CD4-positive, alpha-beta T cell treated with Interleukin-17A for 4 hours (primary cell): ENCODE data around the gene HIVEP1.
"Not testable (repeated sequence)": the region's sequence is repeated elsewhere in the genome, so short reads cannot be mapped to it uniquely, and the experiment has no call there.

ENCODE experiments used
- DNase-seq: peaks from one replicate; pipeline ENCODE4 v3.0.0-alpha.2; 2020; ENCODE audit warnings: mixed read lengths

The HIVEP1 gene

DNA sequence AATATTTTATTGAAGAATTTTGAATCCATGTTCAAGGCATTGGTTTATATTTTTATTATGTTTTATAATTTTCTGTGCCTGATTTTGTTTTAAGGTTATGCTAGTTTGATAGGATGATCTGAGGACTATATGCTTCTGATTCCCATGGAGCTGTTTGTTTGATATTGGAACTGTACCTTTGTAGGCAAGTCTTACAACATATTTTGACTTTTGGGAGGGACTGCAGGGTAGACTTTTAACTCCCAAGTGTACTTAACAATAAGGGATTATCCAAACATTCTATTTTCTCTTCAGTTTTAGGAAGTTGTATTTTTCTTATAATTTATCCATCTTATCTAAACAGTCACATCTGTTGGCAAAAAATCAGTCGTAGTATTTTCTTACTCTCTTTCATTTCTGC, 82.6 kb downstream of the HIVEP1 start:
- DNase-seq = no peak

DNA sequence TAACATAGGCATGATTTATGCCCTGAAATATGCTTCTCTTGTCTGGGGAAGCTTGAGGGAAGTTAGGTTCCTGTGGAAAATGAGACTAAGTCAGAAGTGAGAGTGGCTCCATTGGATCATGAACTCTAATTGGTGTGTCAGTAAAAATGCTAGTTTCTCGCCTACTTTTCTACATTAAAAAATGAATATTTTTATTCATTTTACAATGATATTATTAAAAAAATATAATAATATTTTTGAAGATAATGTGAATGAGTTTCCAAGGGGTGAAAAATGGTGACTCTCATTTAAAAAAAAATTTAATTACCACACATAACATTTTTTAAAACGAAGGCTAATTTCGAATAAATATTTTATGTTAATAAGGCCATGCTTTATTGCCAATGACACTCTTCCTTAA, 84.2 kb downstream of the HIVEP1 start:
- no peak for DNase-seq

DNA sequence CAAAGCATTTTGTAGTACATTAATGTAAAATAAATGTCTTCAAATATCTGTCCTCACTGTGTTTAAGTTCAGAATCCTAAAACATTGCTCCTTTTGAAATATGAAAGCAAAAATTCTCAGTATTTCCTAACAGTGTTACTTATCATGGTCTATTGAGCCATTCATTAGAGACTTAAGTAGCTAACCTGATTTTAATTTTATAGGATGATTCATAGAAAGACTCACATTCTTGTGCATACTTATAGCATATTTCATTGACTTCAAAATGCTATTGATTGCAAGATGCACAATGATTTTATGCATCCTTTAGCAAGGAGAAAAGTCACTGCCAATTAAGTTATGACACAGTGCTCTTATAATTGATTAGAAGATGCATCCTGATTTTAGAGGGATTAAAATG, 85.7 kb downstream of the HIVEP1 start:
- DNase-seq = no peak

DNA sequence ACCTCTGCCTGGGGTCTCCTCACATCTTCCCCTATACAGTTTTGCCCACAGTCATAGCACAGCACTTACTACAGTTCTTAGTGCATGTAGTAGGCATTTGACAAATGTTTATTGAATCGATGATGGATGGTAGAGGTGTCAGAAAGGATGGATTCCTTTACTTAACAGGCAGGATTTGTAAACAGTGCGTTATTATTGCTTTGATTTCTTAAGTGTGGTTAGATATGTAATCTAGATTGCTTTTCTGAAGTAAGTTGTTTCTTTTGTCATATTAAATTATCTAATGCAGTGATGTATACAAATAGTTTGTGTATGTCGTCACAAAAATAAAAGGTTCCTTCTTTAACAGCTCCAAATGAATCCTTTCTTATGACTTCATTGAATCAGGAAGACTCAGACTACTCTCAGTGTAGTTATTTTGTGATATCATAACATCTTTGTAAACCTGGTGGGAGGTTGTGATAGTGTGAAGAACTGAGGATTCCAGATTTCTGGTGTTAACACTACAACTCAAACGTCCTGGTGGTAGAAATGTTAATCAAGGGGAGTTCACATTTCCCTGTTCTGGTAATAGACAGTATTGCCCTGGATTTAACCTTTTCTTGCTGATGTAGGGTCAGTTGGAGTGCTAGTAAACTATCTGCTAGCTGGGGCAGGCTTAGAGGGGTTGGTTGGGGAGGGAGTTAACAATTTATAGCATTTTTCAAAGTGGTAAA, 87.7 kb downstream of the HIVEP1 start:
- DNase-seq = no peak

DNA sequence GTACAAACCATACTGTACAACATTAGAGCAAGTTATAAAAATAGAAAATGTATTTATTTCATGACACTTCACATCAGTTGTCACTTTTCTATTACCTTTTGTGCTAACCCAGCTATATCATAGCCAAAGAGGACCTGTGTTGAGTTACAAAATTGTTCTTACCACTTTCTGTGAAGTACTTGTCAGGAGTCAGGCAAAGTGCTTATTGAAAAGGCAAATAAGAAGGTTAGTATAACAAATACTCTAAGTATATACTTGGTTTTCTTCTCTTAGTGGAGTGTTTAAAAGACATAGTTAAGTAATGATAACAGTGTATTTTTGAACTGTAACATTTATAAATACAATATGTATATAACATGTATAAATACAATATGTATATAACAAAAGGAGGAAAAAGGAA, 88.9 kb downstream of the HIVEP1 start:
- DNase-seq = no peak

DNA sequence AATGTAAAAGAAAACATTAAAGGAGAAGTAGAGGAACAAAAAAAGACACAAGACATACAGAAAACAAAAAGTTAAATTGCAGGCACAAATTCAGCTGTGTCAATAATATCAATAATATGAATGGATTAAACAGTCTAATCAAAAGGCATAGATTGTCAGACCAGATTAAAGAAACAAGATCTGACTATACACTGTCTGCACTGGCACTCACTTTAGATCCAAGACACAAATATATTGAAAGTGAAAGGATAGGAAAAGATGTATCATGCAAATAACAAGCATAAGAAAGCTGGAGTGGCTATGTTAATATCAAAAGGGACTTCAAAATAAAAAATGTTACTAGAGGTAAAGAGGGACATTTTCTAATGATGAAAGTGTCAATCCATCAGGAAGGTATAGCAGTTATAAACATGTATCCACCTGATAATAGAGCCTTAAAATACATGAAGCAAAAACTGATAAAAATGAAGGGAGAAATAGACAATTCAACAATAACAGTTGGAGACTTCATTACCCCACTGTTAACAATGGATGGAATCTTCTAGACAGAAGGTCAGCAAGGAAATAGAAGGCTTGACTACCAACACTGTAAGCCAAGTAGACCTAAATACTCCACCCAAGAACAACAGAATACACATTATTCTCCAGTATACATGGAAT, 89.7 kb downstream of the HIVEP1 start:
- no peak for DNase-seq

DNA sequence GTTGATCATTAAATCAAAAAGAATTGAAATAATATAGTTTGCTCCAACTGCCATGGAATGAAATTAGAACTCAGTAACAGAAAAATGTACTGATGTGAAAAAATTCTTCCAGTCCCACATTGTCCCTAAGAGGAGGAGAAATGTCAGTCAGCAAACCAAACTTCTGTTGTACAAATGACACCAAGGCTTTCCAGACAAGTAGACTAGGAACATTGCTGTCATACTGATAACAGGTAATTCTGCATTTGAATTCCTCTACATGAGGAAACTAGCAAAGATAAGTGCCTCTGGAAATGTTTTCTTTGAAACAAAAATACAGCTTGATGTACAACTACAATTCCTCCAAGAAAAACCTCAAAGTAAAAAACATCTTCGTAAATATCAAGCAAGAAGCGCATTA, 90.2 kb downstream of the HIVEP1 start:
- DNase-seq = no peak

DNA sequence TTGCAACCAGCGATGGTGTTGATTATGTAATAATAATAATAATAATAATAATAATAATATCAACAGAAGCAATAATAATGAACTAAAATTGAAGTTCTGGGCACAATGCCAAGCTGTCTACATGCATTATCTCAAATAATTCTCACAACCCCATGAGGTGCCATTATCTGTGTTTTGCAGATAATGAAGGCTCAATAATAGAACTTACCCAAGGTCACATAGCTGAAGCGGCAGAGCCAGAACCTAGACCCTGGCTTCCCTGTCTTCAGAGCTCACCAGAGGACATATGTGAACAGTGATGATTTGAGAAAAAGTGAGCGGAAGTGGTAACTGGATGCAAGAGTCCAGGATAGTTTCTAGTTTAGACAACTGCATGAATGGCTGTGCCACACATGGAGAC, 91.0 kb downstream of the HIVEP1 start:
- no peak for DNase-seq

DNA sequence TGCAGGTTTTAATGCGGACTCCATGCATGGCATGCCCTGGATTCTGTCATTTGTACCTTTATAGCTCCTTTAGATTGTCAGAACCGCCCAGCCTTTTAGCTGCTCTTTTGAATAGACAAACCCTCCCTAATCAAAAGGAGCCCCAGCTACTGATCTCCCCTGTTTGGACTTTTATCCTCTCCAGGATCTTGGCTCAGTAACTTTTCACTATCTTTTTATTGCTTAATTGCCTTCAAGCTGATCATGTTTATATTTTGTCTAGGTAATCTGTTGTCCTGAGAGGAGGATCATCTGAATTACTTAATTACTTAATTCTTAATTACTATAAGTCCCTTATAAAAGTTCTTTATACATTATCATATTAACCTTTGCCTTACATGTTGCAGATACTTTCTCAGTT, 93.2 kb downstream of the HIVEP1 start:
- DNase-seq = no peak

DNA sequence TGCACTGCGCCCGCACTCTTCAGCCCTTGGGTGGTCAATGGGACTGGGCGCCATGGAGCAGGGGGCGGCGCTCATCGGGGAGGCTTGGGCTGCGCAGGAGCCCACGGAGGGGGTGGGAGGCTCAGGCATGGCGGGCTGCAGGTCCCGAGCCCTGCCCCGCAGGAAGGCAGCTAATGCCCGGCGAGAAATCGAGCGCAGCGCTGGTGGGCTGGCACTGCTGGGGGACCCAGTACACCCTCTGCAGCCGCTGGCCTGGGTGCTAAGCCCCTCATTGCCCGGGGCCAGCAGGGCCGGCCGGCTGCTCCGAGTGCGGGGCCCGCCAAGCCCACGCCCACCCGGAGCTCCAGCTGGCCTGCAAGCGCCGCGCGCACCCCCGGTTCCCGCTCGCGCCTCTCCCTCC, 96.3 kb downstream of the HIVEP1 start:
- not testable (repeated sequence) for DNase-seq

DNA sequence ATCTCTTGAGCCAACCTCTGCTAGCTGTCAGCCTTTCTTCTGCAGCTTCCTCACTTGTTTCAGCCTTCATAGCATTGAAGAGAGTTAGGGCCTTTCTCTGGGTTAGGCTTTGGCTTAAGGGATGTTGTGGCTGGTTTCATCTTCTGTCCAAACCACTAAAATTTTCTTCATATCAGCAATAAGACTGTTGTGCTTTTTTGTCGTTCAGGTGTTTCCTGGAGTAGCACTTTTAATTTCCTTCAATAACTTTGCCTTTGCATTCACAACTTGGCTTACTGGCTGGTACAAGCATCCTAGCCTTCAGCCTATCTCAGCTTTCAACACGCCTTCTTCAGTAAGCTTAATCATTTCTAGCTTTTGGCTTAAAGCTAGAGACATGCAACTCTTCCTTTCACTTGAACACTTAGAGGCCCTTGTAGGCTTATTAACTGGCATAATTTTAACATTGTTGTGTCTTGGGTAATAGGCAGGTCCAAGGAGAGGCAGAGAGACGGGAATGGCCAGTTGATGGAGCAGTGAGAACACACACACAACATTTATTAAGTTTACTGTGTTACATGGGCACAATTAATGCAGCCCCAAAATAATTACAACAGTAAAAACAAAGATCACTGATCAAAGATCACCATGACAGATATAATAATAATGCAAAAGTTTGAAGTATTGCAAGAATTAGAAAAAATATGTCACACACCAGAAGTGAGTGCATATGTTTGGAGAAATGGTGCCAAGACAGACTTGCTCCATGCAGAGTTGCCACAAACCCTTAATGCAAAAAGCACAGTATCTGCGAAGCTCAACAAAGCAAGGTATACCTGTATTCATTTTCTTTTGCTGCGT, 98.6 kb downstream of the HIVEP1 start:
- no peak for DNase-seq

DNA sequence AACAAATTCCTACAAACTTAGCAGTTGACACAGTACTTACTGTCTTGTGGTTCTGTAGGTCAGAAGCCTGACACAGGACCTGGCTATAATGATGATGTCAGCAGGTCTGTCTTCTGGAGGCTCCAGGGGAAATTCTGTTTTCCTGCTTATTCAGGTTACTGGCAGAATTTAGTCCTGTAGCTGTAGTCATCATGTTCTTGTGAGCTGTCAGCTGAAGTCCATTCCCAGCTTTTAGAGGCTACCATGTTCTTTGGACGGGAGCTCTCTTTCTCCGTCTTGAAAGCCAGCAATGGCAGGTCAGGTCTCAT, 99.2 kb downstream of the HIVEP1 start:
- DNase-seq = no peak

DNA sequence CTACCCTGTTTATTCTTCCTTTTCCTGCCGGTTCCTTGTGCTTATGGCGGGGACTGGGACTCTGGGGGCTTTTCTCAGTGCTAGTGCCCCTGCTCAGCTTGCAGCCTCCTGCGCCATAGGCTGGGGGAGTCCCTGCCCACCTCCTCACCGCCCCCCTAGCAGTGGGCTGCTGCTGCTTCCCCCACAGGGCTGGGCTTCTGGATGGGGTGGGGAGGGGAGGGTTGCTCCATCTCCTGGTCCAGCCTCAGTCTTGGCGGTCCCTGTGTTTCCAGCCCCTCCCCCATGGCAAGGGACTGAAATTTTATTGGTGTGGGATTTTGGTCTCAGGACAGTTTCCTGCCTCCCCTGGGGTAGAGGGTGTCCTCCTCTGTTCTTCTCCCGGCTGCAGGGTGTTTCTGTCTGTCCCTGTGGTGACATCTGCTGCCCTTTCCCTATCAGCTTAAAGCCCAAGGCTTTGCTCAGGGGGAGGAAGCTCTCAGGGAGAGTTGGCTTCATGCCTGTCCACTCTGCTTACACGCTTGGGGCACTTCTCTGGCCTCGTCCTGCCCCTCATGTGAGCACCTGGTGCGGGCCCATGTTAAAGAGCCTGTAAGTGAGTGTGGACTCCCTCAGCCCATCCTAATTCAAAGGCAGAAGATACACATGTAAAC, 100.6 kb downstream of the HIVEP1 start:
- DNase-seq = no peak

DNA sequence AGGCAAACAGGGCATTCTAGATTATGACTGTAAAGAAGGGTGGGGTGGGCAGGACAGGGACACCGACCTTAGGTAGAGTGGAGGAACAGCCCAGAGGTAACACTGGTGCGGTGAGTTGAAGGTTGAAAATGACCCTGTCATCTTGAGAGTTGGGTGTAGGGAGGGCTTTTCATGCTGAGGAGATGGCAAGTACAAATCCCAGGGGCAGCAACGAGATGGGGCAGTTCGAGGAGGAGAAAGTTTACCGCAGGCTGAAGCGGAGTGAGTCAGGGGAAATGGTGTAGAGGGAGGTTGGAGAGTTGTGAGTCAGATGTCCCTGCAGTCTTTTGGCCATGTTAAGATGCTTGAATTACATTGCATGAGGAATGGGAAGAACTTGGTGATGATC, 101.1 kb downstream of the HIVEP1 start:
- DNase-seq = no peak

DNA sequence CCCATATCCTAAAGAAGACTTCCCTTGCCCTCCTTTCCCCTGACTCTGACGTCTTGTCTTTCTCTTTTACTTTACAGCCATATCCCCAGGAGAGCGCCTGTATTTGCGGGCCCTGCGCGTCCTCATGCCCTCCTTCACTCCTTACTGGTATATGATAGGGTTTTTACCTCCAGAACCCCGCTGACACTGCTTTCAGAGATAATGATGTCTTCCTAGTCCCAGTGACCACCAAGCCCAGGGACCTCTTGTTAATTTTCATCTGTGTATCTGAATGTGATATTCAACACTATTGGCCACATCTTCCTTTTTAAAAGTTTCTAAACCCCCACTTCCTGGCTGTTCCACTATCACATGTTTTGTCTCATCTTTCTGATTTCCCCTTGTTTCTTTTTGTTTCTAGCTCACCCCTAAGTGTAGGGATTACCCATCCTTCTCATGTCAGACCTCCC, 102.0 kb downstream of the HIVEP1 start:
- DNase-seq = no peak

DNA sequence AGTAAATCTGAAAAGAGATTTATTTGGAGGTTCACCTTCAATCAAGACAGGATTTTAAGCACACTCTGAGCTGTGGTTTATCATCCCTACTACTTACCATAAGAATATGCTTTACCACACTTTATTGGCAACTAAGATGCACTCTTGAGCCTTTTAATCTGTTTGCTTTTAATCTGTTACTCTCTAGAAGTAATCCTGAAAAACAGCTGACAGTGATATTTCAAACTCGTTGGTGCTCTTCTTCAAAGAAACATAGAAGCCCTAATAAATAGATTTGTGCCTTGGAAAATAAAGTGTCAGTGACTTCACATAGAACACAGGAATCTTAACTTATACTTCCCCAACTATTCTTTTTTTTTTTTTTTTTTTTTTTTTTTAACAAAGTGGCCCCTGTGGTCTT, 102.9 kb downstream of the HIVEP1 start:
- DNase-seq = no peak

DNA sequence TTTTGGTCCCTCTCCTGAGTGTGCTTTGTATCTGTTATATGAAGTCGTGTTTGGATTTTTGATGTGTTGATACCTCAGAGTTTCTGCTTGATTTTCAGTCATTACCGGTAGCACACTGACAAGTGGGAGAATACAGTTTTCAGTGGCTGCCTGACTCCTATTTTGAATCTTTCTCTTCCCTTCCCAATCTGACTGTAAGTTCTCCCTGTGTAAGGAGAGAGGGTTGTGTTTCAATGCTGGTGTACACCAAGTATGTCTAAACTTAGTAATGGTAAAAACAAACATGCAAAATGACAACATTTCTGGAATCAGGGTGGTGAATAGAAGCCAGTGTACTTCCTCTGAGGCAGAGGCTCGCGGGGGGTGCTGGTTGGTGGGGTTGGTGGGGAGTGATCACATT, 103.4 kb downstream of the HIVEP1 start:
- DNase-seq = no peak

DNA sequence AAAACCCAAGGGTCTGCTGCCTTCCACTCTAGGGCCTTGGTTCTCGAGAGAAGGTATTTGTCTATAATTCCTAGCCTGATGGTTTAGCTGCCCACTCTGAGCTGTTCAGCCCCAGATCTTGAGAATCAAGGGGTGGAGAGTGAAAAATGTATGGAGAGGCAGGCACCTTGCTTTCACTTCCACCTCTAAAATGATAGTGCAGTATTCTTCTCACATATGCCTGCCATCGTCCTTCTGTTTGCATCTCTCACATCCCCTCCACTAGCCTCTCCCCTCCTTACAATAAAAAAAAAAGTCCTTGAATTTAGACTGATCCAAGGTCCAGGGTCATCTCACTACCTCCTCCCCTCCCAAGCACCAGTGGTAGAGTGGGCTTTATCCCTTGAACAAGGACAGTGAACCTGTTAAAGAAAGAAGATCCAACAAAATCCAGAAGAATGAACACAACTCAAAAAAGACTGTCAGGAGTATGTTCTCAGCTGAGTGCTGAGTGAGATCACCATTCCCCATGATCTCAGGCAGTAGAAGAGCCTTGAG, 104.2 kb downstream of the HIVEP1 start:
- DNase-seq = no peak

DNA sequence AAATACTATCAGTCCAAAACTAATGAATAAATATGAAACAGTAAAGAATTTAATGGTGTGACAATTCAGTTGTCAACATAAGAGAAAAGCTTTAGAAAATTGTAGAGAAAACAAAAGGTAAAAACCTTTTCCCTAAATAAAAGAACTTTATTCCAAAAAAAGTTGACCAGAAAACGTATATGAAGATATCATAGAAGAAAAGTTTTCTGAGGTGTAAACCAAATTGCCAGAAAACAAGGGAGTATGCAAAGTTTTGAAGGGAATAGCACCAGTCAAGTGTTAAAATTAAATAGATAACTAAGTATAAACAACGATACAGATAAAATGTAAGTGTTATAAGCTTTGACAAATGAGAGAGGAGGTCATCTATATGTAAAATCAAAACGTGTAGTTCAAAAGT, 104.9 kb downstream of the HIVEP1 start:
- no peak for DNase-seq

DNA sequence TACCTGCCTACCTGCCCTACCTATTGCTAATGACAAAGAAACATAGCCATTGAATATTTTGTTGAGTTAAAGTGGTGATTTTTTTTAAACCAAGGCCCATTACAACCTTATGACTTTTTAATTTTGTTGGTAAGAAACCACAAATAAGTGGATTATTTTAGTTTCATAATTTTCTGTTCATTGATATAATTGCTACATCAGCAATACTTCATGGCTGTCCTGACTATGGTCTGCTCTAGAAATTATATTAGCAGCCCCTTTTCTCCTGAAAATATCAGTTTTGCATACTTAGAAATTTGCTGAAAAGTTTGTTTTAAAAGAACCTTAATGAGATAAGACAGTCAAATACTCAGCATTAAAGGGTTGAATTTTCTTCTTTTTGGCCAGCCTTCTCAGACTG, 106.5 kb downstream of the HIVEP1 start:
- DNase-seq = no peak

DNA sequence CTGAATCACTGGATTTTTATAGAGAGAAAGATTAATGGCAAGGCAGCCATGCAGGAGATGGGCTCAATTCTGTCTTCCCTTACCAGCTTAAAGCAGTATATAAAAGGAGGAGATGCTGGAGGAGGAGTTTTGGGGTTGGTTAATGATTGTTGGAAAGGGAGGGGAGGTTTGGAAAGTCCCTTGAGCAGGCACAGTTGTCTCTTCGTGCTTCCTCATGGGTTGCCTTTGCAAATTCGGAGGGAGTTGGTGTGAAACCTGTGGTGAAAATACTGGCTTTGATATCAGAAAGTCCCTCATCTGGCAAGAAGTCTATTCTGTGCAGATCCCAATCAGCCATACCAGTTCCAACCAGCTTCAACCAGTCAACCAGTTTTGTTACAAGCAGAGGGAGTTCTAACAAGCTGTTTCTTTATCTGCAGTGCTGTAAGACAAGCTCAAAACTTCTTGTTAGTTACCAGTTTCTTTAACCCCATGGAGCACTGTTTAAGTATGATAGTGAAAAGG, 107.0 kb downstream of the HIVEP1 start:
- no peak for DNase-seq

DNA sequence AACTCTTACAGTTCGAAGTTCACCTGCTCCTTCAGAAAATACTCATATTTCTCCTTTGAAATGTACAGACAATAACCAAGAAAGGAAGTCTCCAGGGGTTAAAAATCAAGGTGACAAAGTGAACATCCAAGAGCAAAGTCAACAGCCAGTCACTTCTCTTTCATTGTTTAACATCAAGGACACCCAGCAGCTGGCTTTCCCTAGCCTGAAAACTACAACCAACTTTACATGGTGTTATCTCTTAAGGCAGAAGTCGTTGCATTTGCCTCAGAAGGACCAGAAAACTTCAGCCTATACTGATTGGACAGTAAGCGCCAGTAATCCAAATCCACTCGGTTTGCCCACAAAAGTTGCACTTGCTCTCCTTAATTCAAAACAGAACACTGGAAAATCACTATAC, 113.3 kb downstream of the HIVEP1 start:
- DNase-seq = no peak

DNA sequence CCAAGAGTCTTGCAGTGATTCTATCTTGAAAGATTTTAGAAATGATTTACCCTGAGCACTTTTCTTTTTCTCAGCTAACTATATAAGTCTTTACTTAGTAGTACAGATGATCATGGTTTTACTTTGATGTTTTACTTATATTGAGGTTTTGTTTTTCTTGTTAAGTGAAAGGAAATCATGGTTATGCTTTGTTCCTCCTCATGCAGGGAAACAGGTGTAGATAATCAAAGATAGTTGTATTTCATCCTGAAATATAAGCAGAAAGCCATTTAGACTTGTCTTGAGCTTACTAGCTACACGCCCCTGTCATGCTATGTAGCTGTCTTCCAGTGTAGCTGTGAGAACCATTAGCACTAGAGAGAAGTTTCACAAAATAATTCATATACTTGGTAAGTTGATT, 113.9 kb downstream of the HIVEP1 start:
- no peak for DNase-seq
